A549 (cell line): ENCODE data around the gene DDX18.

Experiments used
- CTCF ChIP-seq: fragments of >200 bp; sonication (Bioruptor Twin); formaldehyde crosslinking; IDR thresholded peaks from 3 replicates; pipeline ENCODE4 v1.5.1; 2016
- RNF2 ChIP-seq: fragments of 200-600 bp; sonication (generic); IDR thresholded peaks from 2 replicates; pipeline ENCODE4 v1.6.1; 2016; ENCODE audit warnings: low read depth, mild to moderate bottlenecking, antibody characterized with exemption, moderate library complexity, borderline replicate concordance

GRCh38 chr2:117814417-117815264 lies at the start of gene DDX18:
- TF ChIP-seq RNF2, result no peak
- peak; percentile 99 for TF ChIP-seq CTCF
